Activated CD8-positive, alpha-beta memory T cell treated with anti-CD3 and anti-CD28 coated beads, Interleukin-2, amount 50 U/mL, for 1 hour (primary cell): Measurements from ENCODE around the gene ITGA2B.
"Not testable (repeated sequence)": the region's sequence is repeated elsewhere in the genome, so short reads cannot be mapped to it uniquely, and the experiment has no call there.

Experiments used
- DNase-seq: peaks from one replicate; pipeline ENCODE4 v3.0.0-alpha.2; 2020; ENCODE audit errors: extremely low read depth

The ITGA2B gene

GRCh38 chr17:44389281-44389680 is at the start of gene ITGA2B:
TSS of gene ITGA2B (minus strand) at chr17:44389649. CDS start at chr17:44389473, 176 bp downstream.
- no peak for DNase-seq

- no peak for DNase-seq
These were observed 49.7 kb upstream of the ITGA2B start for GRCh38 chr17:44439168-44439567.

GRCh38 chr17:44438636-44439035 is 49.2 kb upstream of the ITGA2B start:
- no peak for DNase-seq

GRCh38 chr17:44436336-44436735 is 46.9 kb upstream of the ITGA2B start:
- DNase-seq, result no peak

- DNase-seq, result no peak
These were observed 43.1 kb upstream of the ITGA2B start for GRCh38 chr17:44432254-44433157.

GRCh38 chr17:44424828-44425461 is 35.5 kb upstream of the ITGA2B start:
- no peak for DNase-seq

- no peak for DNase-seq
These were observed 28.1 kb upstream of the ITGA2B start for GRCh38 chr17:44417553-44417952.

- DNase-seq, result no peak
These were observed 27.3 kb upstream of the ITGA2B start for GRCh38 chr17:44416558-44417289.

GRCh38 chr17:44414394-44415155 is 25.1 kb upstream of the ITGA2B start:
- DNase-seq, result no peak

GRCh38 chr17:44409309-44410028 is 20.0 kb upstream of the ITGA2B start:
- DNase-seq, result no peak

GRCh38 chr17:44408786-44409185 is 19.3 kb upstream of the ITGA2B start:
- no peak for DNase-seq

GRCh38 chr17:44402564-44403172 is 13.2 kb upstream of the ITGA2B start:
- DNase-seq, result no peak

GRCh38 chr17:44400226-44400847 is 10.9 kb upstream of the ITGA2B start:
- DNase-seq, result no peak

- DNase-seq, result no peak
These were observed 9.5 kb upstream of the ITGA2B start for GRCh38 chr17:44398692-44399691.

GRCh38 chr17:44397479-44398440 is 8.3 kb upstream of the ITGA2B start:
- DNase-seq, result no peak

- DNase-seq, result no peak
These were observed 7.5 kb upstream of the ITGA2B start for GRCh38 chr17:44396946-44397345.

- DNase-seq, result no peak
These were observed 5.4 kb upstream of the ITGA2B start for GRCh38 chr17:44394833-44395232.

GRCh38 chr17:44394112-44394511 is 4.7 kb upstream of the ITGA2B start:
- DNase-seq, result not testable (repeated sequence)
